ENCODE results near the gene GPR155.

GRCh38 chr2:174450021-174450816 is 36.6 kb downstream of the GPR155 start:
- TF ChIP-seq POLR2A (IDR thresholded peaks at IDR 0.05; ENCODE audit: low read depth, low read length) (no peak), POLR2AphosphoS5 (IDR thresholded peaks at IDR 0.05; ENCODE audit: low read depth, low read length) (no peak), SPI1 (IDR thresholded peaks at IDR 0.05; ENCODE audit: low read depth, low read length) (no peak), TAF1 (IDR thresholded peaks at IDR 0.05; ENCODE audit: low read depth, low read length) (no peak), POU2F2 (IDR thresholded peaks at IDR 0.05; ENCODE audit: low read depth, low read length) (no peak)
